Mucosa of gallbladder (tissue), 1 donor: ENCODE data around the gene ASB13. TPM values are rescaled to one million over a fixed set of nuclear protein-coding genes. Genes with fewer than 3 reads are reported as not detected.
A peak's percentile ranks its signal among the peaks of the same experiment; 100 is the strongest.

Source experiments
- DNase-seq: peaks from one replicate; pipeline ENCODE4 v3.0.0-alpha.2; 2020; ENCODE audit warnings: low spot score
- total RNA-seq: library from RNA; stranded (reverse); gene quantifications from one replicate; pipeline ENCODE4 v1.2.1, GENCODE V29; 2021
- donor health status: DM: no; HTN: no; CAD: no.

The ASB13 gene
- 37.3 TPM for total RNA-seq

GRCh38 chr10:5666008-5666840 lies at the start of gene ASB13:
Gene ASB13 (minus strand): TSS chr10:5666595. CDS start chr10:5666551, 44 bp downstream.
- peak; percentile 65 for DNase-seq

- DNase-seq, result no peak
Observed at GRCh38 chr10:5711642-5712041, 45.2 kb upstream of the ASB13 start.

- no peak for DNase-seq
Observed at GRCh38 chr10:5710859-5711258, 44.5 kb upstream of the ASB13 start.

GRCh38 chr10:5709865-5710264 lies 43.5 kb upstream of the ASB13 start:
- no peak for DNase-seq

- DNase-seq, result no peak
Observed at GRCh38 chr10:5708356-5708755, 42.0 kb upstream of the ASB13 start.

GRCh38 chr10:5698062-5698461 lies 31.7 kb upstream of the ASB13 start:
- no peak for DNase-seq

- no peak for DNase-seq
Observed at GRCh38 chr10:5697342-5697741, 30.9 kb upstream of the ASB13 start.

GRCh38 chr10:5694573-5694972 lies 28.2 kb upstream of the ASB13 start:
- DNase-seq, result no peak

GRCh38 chr10:5692461-5693358 lies 26.3 kb upstream of the ASB13 start:
- DNase-seq, result no peak

- no peak for DNase-seq
Observed at GRCh38 chr10:5691786-5692185, 25.4 kb upstream of the ASB13 start.

- DNase-seq, result no peak
Observed at GRCh38 chr10:5688587-5688986, 22.2 kb upstream of the ASB13 start.

- no peak for DNase-seq
Observed at GRCh38 chr10:5685764-5686240, 19.4 kb upstream of the ASB13 start.

GRCh38 chr10:5684971-5685763 lies 18.8 kb upstream of the ASB13 start:
- peak; percentile 58 for DNase-seq

GRCh38 chr10:5684318-5684970 lies 18.0 kb upstream of the ASB13 start, which contains the start of gene TASOR2:
Gene TASOR2 (plus strand): TSS chr10:5684838. CDS start chr10:5720643, 35,805 bp downstream.
- DNase-seq, result peak; percentile 98

- no peak for DNase-seq
Observed at GRCh38 chr10:5683065-5683464, 16.7 kb upstream of the ASB13 start.

- no peak for DNase-seq
Observed at GRCh38 chr10:5681930-5682329, 15.5 kb upstream of the ASB13 start.

- DNase-seq, result no peak
Observed at GRCh38 chr10:5679606-5680005, 13.2 kb upstream of the ASB13 start.

GRCh38 chr10:5679037-5679435 lies 12.6 kb upstream of the ASB13 start:
- no peak for DNase-seq

GRCh38 chr10:5678397-5679036 lies 12.1 kb upstream of the ASB13 start:
- DNase-seq, result no peak

GRCh38 chr10:5670662-5671375 lies 4.4 kb upstream of the ASB13 start:
- DNase-seq, result no peak
